Motor neuron (in vitro differentiated cells): ENCODE data around the gene HAUS7. TPM values are rescaled to one million over a fixed set of nuclear protein-coding genes. Genes with fewer than 3 reads are reported as not detected.

Experiments
- ATAC-seq, 8 experiments: fragments of 200-7000 bp; cut with Tn5 transposase; replicated peaks in 6 of 8; 2 replicates each; pipeline ENCODE4 v1.8.0; 2021; ENCODE audit warnings: mild to moderate bottlenecking in 8 of 8, moderate library complexity in 8 of 8
- H3K27ac ChIP-seq, 2 donors: fragments of 250-450 bp; sonication (Bioruptor Pico); 2 replicates each; pipeline ENCODE4 v1.9.0; 2021; ENCODE audit warnings: antibody characterized with exemption in 2 of 2, mild to moderate bottlenecking in 2 of 2, moderate library complexity in 1 of 2
- H3K4me1 ChIP-seq, 2 donors: fragments of 250-450 bp; sonication (Bioruptor Pico); replicated peaks in 1 of 2; 2 replicates each; pipeline ENCODE4 v1.6.1; 2021; ENCODE audit warnings: antibody characterized with exemption in 2 of 2, mild to moderate bottlenecking in 2 of 2, moderate library complexity in 1 of 2
- H3K4me3 ChIP-seq, 5 donors: fragments of 250-450 bp; sonication (Bioruptor Pico); 2 replicates each; pipeline ENCODE4 v1.9.0; 2021; ENCODE audit warnings: antibody characterized with exemption in 5 of 5, mild to moderate bottlenecking in 5 of 5, moderate library complexity in 4 of 5
- WGBS, 10 experiments: fragments of 450-650 bp; shearing (Covaris generic); methylation state at CpG; one replicate each; pipeline ENCODE4 v1.0.0; 2022; 5-methylcytosine and 5-hydroxymethylcytosine counted together
- in situ Hi-C, 9 experiments: fragments of 400-800 bp; cut with MboI; loops; one replicate each; pipeline ENCODE4 v1.15.0; 2021; ENCODE audit warnings: low sequenced_read_pairs in 9 of 9, low pct_unique_long_range_greater_than_20kb in 2 of 9; ENCODE audit not compliant: unreplicated experiment in 9 of 9
- total RNA-seq, 8 experiments: library from RNA; unstranded; fragments of 300-600 nt; gene quantifications; 2 replicates each; pipeline versions ENCODE4 v1.2.3 to v1.2.4, GENCODE V29; 2022

The HAUS7 gene
- total RNA-seq, 8 experiments from 2014 or later = 8.5 to 28.6 (median 19.0) TPM

- in situ Hi-C loops = no loop called here
- ATAC-seq = no peak
- no peaks in the 10 kb centered on the region for H3K4me1 ChIP-seq
- no peak overlapping the region for H3K27ac ChIP-seq
- WGBS, 10 experiments = no CpG with 5 or more reads among the region's 16 CpGs
- H3K4me3 ChIP-seq = no peak overlapping the region
Observed at GRCh38 chrX:153455571-153455970, 14.8 kb downstream of the HAUS7 start.

GRCh38 chrX:153454901-153455550, 15.3 kb downstream of the HAUS7 start:
- Histone ChIP-seq H3K4me3 (no peak overlapping the region), H3K4me1 (no peaks in the 10 kb centered on the region), H3K27ac (no peak overlapping the region)
- 77% methylated on average over 4 of the region's 16 CpGs; no CpG with 5 or more reads in 9 of the 10 experiments for WGBS, 10 experiments
- no peak for ATAC-seq
- in situ Hi-C loops = no loop called here

GRCh38 chrX:153450949-153451277, 19.5 kb downstream of the HAUS7 start:
- 90% methylated on average over 2 of the region's 8 CpGs; no CpG with 5 or more reads in 9 of the 10 experiments for WGBS, 10 experiments
- H3K4me3 ChIP-seq = no peak overlapping the region
- no peak for ATAC-seq
- H3K27ac ChIP-seq = no peak overlapping the region
- in situ Hi-C loops = no loop called here
- H3K4me1 ChIP-seq = no peaks in the 10 kb centered on the region

GRCh38 chrX:153450114-153450948, 20.0 kb downstream of the HAUS7 start:
- ATAC-seq = no peak
- no peaks in the 10 kb centered on the region for H3K4me1 ChIP-seq
- in situ Hi-C loops = no loop called here
- 54 to 100% methylated on average over 4 to 6 of the region's 26 CpGs; no CpG with 5 or more reads in 8 of the 10 experiments for WGBS, 10 experiments
- H3K4me3 ChIP-seq = no peak overlapping the region
- no peak overlapping the region for H3K27ac ChIP-seq

- in situ Hi-C loops = no loop called here
- no peak overlapping the region for H3K4me3 ChIP-seq
- no peak overlapping the region for H3K27ac ChIP-seq
- 65 to 100% methylated on average over 1 to 7 of the region's 15 CpGs; no CpG with 5 or more reads in 8 of the 10 experiments for WGBS, 10 experiments
- ATAC-seq = no peak
- no peaks in the 10 kb centered on the region for H3K4me1 ChIP-seq
Observed at GRCh38 chrX:153449368-153450113, 20.8 kb downstream of the HAUS7 start.

- in situ Hi-C loops = no loop called here
- Histone ChIP-seq H3K4me1 (no peaks in the 10 kb centered on the region), H3K27ac (no peak overlapping the region), H3K4me3 (no peak overlapping the region)
- 40 to 100% (median 65%) methylated on average over 1 to 3 of the region's 21 CpGs; no CpG with 5 or more reads in 7 of the 10 experiments for WGBS, 10 experiments
- ATAC-seq = no peak
Observed at GRCh38 chrX:153448556-153449367, 21.6 kb downstream of the HAUS7 start.

GRCh38 chrX:153447581-153447960, 22.8 kb downstream of the HAUS7 start:
- ATAC-seq = no peak
- Histone ChIP-seq H3K27ac (no peak overlapping the region), H3K4me1 (no peaks in the 10 kb centered on the region), H3K4me3 (no peak overlapping the region)
- 40 to 73% methylated on average over 1 to 5 of the region's 8 CpGs; no CpG with 5 or more reads in 8 of the 10 experiments for WGBS, 10 experiments
- in situ Hi-C loops = no loop called here

- in situ Hi-C loops = no loop called here
- H3K4me1 ChIP-seq = no peaks in the 10 kb centered on the region
- no peak overlapping the region for H3K4me3 ChIP-seq
- no peak for ATAC-seq
- WGBS, 10 experiments = 81% methylated on average over 6 of the region's 17 CpGs; no CpG with 5 or more reads in 9 of the 10 experiments
- H3K27ac ChIP-seq = no peak overlapping the region
Observed at GRCh38 chrX:153446950-153447580, 23.3 kb downstream of the HAUS7 start.

GRCh38 chrX:153446636-153446936, 23.8 kb downstream of the HAUS7 start:
- ATAC-seq = no peak
- Histone ChIP-seq H3K4me1 (no peaks in the 10 kb centered on the region), H3K4me3 (no peak overlapping the region), H3K27ac (no peak overlapping the region)
- 29 to 71% methylated on average over 3 of the region's 10 CpGs; no CpG with 5 or more reads in 8 of the 10 experiments for WGBS, 10 experiments
- in situ Hi-C loops = no loop called here

- ATAC-seq = peak in 1 of 8 experiments; percentile 20
- in situ Hi-C loops = no loop called here
- H3K27ac ChIP-seq = no peak within 1 kb of the TSS
- H3K4me3 ChIP-seq = no peak within 1 kb of the TSS
- H3K4me1 ChIP-seq = no peaks in the 10 kb centered on the region
- WGBS, 10 experiments = 62% methylated on average over 14 of the region's 30 CpGs; no CpG with 5 or more reads in 9 of the 10 experiments
Observed at GRCh38 chrX:153445856-153446635, 24.3 kb downstream of the HAUS7 start, which contains the start of gene TREX2. Gene TREX2 (minus strand): TSS chrX:153446056. CDS start chrX:153445430, 626 bp downstream.

GRCh38 chrX:153445106-153445855, 25.1 kb downstream of the HAUS7 start:
- ATAC-seq = no peak
- 60 to 68% methylated on average over 1 to 10 of the region's 35 CpGs; no CpG with 5 or more reads in 8 of the 10 experiments for WGBS, 10 experiments

More at GRCh38 chrX:153445106-153445855, 25.1 kb downstream of the HAUS7 start:
- no peaks in the 10 kb centered on the region for H3K4me1 ChIP-seq
- in situ Hi-C loops = no loop called here
- H3K27ac ChIP-seq = no peak overlapping the region
- H3K4me3 ChIP-seq = no peak overlapping the region
